ENCODE data around the gene RBBP9. TPM values are rescaled to one million over a fixed set of nuclear protein-coding genes. Genes with fewer than 3 reads are reported as not detected.
"Not testable (repeated sequence)": the region's sequence is repeated elsewhere in the genome, so short reads cannot be mapped to it uniquely, and the experiment has no call there.

Gene RBBP9
- total RNA-seq, 1 donor from 2014 or later, result 22.9 TPM

DNA sequence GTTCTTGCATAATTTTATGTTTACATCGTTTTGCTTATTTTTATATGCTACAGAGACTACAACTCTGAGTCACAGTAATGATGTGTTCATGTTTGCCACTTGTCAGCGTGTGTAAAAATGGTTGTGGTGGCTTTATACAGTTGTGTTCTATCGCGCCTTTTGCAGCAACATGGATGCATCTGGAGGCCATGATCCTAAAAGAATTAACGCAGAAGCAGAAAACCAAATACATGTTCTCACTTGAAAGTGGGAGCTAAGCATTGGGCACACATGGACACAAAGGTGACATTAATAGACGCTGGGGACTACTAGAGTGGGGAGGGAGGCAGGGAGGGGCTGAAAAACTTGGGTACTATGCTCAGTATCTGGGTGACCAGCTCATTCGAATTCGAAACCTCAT, 9.7 kb upstream of the RBBP9 start:
- H3K27me3 Mint-ChIP-seq (ENCODE audit: unreplicated experiment), result peaks cover 4% of the 10 kb centered on the region
- no peaks in the 10 kb centered on the region for H3K36me3 Mint-ChIP-seq (ENCODE audit: unreplicated experiment)

DNA sequence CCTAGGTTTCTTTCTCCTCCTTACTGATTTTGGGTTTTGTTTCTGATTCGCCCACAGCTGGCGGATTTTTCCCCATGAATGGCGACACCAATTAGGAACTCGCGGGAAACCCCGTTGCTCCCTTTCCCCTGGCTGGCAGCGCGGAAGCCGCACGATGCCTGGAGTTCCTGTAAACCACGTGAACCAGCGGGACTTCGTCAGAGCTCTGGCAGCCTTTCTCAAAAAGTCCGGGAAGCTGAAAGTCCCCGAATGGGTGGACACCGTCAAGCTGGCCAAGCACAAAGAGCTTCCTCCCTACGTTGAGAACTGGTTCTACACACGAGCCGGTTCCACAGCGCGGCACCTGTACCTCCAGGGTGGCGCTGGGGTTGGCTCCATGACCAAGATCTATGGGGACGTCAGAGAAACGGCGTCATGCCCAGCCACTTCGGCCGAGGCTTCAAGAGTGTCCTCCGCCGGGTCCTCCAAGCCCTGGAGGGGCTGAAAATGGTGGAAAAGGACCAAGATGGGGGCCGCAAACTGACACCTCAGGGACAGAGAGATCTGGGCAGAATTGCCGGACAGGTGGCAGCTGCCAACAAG, 7.5 kb upstream of the RBBP9 start:
- Mint-ChIP-seq H3K4me3 (ENCODE audit: unreplicated experiment) (no peak overlapping the region), H3K27me3 (ENCODE audit: unreplicated experiment) (peaks cover 6% of the 10 kb centered on the region), H3K27ac (ENCODE audit: unreplicated experiment) (no peak overlapping the region), H3K9me3 (ENCODE audit: unreplicated experiment) (peaks cover 8% of the 10 kb centered on the region), H3K36me3 (ENCODE audit: unreplicated experiment) (no peaks in the 10 kb centered on the region), H3K4me1 (ENCODE audit: low read depth, unreplicated experiment) (peaks cover 8% of the 10 kb centered on the region)
- TF ChIP-seq, protein P1, sequence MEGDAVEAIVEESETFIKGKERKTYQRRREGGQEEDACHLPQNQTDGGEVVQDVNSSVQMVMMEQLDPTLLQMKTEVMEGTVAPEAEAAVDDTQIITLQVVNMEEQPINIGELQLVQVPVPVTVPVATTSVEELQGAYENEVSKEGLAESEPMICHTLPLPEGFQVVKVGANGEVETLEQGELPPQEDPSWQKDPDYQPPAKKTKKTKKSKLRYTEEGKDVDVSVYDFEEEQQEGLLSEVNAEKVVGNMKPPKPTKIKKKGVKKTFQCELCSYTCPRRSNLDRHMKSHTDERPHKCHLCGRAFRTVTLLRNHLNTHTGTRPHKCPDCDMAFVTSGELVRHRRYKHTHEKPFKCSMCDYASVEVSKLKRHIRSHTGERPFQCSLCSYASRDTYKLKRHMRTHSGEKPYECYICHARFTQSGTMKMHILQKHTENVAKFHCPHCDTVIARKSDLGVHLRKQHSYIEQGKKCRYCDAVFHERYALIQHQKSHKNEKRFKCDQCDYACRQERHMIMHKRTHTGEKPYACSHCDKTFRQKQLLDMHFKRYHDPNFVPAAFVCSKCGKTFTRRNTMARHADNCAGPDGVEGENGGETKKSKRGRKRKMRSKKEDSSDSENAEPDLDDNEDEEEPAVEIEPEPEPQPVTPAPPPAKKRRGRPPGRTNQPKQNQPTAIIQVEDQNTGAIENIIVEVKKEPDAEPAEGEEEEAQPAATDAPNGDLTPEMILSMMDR (IDR thresholded peaks at IDR 0.05; ENCODE audit: partially characterized antibody, unreplicated experiment), result no peak
- DNase-seq, result no peak

More for the DNA sequence above, 9.7 kb upstream of the RBBP9 start:
- H3K9me3 Mint-ChIP-seq (ENCODE audit: unreplicated experiment), result peaks cover 8% of the 10 kb centered on the region
- DNase-seq, result no peak
- H3K27ac Mint-ChIP-seq (ENCODE audit: unreplicated experiment), result peak overlapping the region; percentile 99
- H3K4me3 Mint-ChIP-seq (ENCODE audit: unreplicated experiment), result peak overlapping the region; percentile 100
- H3K4me1 Mint-ChIP-seq (ENCODE audit: low read depth, unreplicated experiment), result peaks cover 8% of the 10 kb centered on the region
- TF ChIP-seq, protein P1 (IDR thresholded peaks at IDR 0.05; ENCODE audit: partially characterized antibody, unreplicated experiment), result no peak

DNA sequence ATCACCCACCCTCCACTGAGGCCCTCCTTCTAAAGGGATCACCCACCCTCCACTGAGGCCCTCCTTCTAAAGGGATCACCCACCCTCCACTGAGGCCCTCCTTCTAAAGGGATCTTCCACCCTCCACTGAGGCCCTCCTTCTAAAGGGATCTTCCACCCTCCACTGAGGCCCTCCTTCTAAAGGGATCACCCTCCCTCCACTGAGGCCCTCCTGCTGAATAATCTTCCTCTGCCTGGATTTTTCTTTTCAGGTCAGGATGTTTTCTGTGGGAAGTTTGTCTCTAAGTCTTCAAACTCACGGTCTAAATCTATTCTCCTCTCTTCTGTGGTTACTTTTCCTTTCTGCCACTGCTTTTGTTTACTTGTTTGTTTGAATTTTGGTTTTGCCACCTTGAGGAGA, 4.6 kb upstream of the RBBP9 start:
- H3K4me1 Mint-ChIP-seq (ENCODE audit: low read depth, unreplicated experiment); DNase-seq; H3K27me3 Mint-ChIP-seq (ENCODE audit: unreplicated experiment); H3K9me3 Mint-ChIP-seq (ENCODE audit: unreplicated experiment); H3K27ac Mint-ChIP-seq (ENCODE audit: unreplicated experiment); H3K36me3 Mint-ChIP-seq (ENCODE audit: unreplicated experiment); H3K4me3 Mint-ChIP-seq (ENCODE audit: unreplicated experiment): not testable (repeated sequence)

DNA sequence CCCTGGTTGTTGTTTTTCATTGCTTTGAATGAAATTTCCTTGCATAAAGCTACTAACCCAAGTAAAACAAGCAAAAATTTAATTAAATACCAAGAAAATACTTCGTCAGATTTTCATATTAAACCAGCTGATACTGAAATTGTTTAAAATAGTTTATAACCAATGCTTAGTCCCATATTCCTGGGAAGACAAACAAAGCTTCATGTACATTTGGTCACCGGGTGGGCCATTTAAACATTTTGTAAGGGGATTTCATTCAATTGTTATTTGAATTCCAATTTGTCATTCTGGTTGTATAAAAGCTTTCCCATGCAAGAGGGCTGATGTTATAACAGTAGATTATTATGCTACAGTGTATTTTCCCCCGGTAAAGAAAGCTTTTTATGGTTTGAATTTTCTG, 578 bp upstream of the RBBP9 start:
- peak overlapping the region; percentile 95 for H3K4me3 Mint-ChIP-seq (ENCODE audit: unreplicated experiment)
- DNase-seq, result no peak
- H3K27me3 Mint-ChIP-seq (ENCODE audit: unreplicated experiment), result peaks cover 3% of the 10 kb centered on the region
- TF ChIP-seq, protein P1 (IDR thresholded peaks at IDR 0.05; ENCODE audit: partially characterized antibody, unreplicated experiment), result no peak
- peaks cover 2% of the 10 kb centered on the region for H3K4me1 Mint-ChIP-seq (ENCODE audit: low read depth, unreplicated experiment)
- peak overlapping the region; percentile 97 for H3K27ac Mint-ChIP-seq (ENCODE audit: unreplicated experiment)
- H3K9me3 Mint-ChIP-seq (ENCODE audit: unreplicated experiment), result peaks cover 2% of the 10 kb centered on the region
- peaks cover 7% of the 10 kb centered on the region for H3K36me3 Mint-ChIP-seq (ENCODE audit: unreplicated experiment)

DNA sequence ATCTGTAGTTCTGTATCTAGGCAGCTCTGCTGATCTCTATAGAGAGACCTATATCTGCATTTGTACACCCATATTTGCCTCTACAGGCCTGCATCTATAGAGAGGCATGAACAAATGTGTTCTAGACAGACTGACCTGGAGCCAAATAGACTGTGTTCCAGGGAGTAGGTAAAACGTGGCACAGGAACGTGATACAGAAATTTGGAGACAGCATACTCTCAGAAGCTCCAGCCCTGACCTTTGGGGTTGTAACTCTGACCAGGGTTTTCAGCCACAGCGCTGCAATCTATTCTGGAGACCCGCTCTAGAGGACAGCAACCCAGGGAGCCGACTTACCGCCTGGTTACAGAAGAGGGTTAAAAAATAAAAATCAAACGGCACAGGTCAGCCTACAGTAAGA, 983 bp downstream of the RBBP9 start:
- peaks cover 2% of the 10 kb centered on the region for H3K9me3 Mint-ChIP-seq (ENCODE audit: unreplicated experiment)
- H3K36me3 Mint-ChIP-seq (ENCODE audit: unreplicated experiment), result peaks cover 7% of the 10 kb centered on the region
- H3K27ac Mint-ChIP-seq (ENCODE audit: unreplicated experiment), result peak overlapping the region; percentile 97
- peak; percentile 16 for DNase-seq
- TF ChIP-seq, protein P1 (IDR thresholded peaks at IDR 0.05; ENCODE audit: partially characterized antibody, unreplicated experiment), result no peak
- peak overlapping the region; percentile 95 for H3K4me3 Mint-ChIP-seq (ENCODE audit: unreplicated experiment)
- H3K4me1 Mint-ChIP-seq (ENCODE audit: low read depth, unreplicated experiment), result peaks cover 2% of the 10 kb centered on the region
- peaks cover 3% of the 10 kb centered on the region for H3K27me3 Mint-ChIP-seq (ENCODE audit: unreplicated experiment)
